GM12878 (cell line): ENCODE data around the gene PAEP. TPM values are rescaled to one million over a fixed set of nuclear protein-coding genes. Genes with fewer than 3 reads are reported as not detected.

Experiments used
- ATAC-seq: fragments of 200-7000 bp; cut with Tn5 transposase; 3 replicates; pipeline ENCODE4 v1.9.1; 2020; ENCODE audit warnings: mild to moderate bottlenecking, moderate library complexity
- BruUV-seq: library from RNA; stranded (reverse); fragments of 400-500 nt; replicated peaks from 2 replicates; lab custom pipeline; 2021; lab: Mats Ljungman, UMichigan
- CTCF ChIA-PET: fragments of 300-600 bp; sonication (Branson Sonifier 250); formaldehyde crosslinking; extraction: SDS; loops from one replicate; lab custom pipeline; 2021; ENCODE audit warnings: inconsistent platforms; lab: Yijun Ruan, JAX
- POLR2A ChIA-PET: fragments of 350-600 bp; formaldehyde crosslinking; extraction: SDS; loops from one replicate; lab custom pipeline; 2021; ENCODE audit warnings: inconsistent platforms; lab: Charles Lee
- RAD21 ChIA-PET: fragments of 300-600 bp; sonication (Branson Sonifier 250); formaldehyde crosslinking; loops from one replicate; lab custom pipeline; 2023; ENCODE audit warnings: antibody characterized with exemption; ENCODE audit not compliant: unreplicated experiment; lab: Charles Lee
- SMC1A ChIA-PET: fragments of 300-600 bp; sonication (Branson Sonifier 250); formaldehyde crosslinking; loops from one replicate; lab custom pipeline; 2023; ENCODE audit not compliant: unreplicated experiment, uncharacterized antibody; lab: Charles Lee
- DNase-seq: peaks from one replicate; pipeline ENCODE4 v3.0.0-alpha.2; 2011; ENCODE audit warnings: low read depth, low spot score
- FAIRE-seq: peaks from 3 replicates; lab custom pipeline; 2011; peaks lifted over from hg19 to GRCh38; lab: Jason Lieb, UNC
- H2AFZ ChIP-seq: 2 replicates; pipeline ENCODE4 v1.6.0; 2011; ENCODE audit warnings: low read depth, low read length, control low read depth; ENCODE audit not compliant: control insufficient read depth
- H3K27ac ChIP-seq: 2 replicates; pipeline ENCODE4 v1.5.1; 2011; ENCODE audit warnings: control low read depth; ENCODE audit not compliant: control insufficient read depth, insufficient read depth
- H3K27me3 ChIP-seq, 2 experiments: replicated peaks in 1 of 2; 2 replicates each; pipeline versions ENCODE4 v1.6.0 to v1.6.1; 2011; ENCODE audit warnings: low read length in 1 of 2; ENCODE audit not compliant: control insufficient read depth in 2 of 2, insufficient read depth in 2 of 2
- H3K36me3 ChIP-seq, 2 experiments: 2 replicates each; pipeline ENCODE4 v1.5.1; 2011; ENCODE audit warnings: low read length in 1 of 2; ENCODE audit not compliant: control insufficient read depth in 2 of 2, insufficient read depth in 2 of 2
- H3K4me1 ChIP-seq: 2 replicates; pipeline ENCODE4 v1.6.1; 2011; ENCODE audit warnings: mild to moderate bottlenecking, low read length, moderate library complexity, mixed read lengths; ENCODE audit not compliant: control insufficient read depth, insufficient read depth
- H3K4me2 ChIP-seq: 2 replicates; pipeline ENCODE4 v1.6.0; 2011; ENCODE audit warnings: control low read depth; ENCODE audit not compliant: control insufficient read depth, insufficient read depth
- H3K4me3 ChIP-seq: fragments of 200-600 bp; sonication (generic); 2 replicates; pipeline ENCODE4 v1.5.1; 2016
- H3K79me2 ChIP-seq: 2 replicates; pipeline ENCODE4 v1.6.0; 2011; ENCODE audit warnings: low read length; ENCODE audit not compliant: control insufficient read depth, insufficient read depth
- H3K9ac ChIP-seq: 2 replicates; pipeline ENCODE4 v1.8.0; 2011; ENCODE audit warnings: low read length, control low read depth, mixed read lengths; ENCODE audit not compliant: control insufficient read depth, insufficient read depth
- H3K9me3 ChIP-seq: replicated peaks from 3 replicates; pipeline ENCODE4 v1.5.1; 2011; ENCODE audit warnings: mild to moderate bottlenecking, low read length; ENCODE audit not compliant: control insufficient read depth, insufficient read depth
- H4K20me1 ChIP-seq: 2 replicates; pipeline ENCODE4 v1.6.0; 2011; ENCODE audit not compliant: control insufficient read depth, insufficient read depth
- BACH1 ChIP-seq: fragments of 450-650 bp; IDR thresholded peaks from 2 replicates; pipeline ENCODE4 v1.6.1; 2017; ENCODE audit warnings: mild to moderate bottlenecking, borderline replicate concordance
- CBX5 ChIP-seq: sonication (generic); IDR thresholded peaks from 2 replicates; pipeline ENCODE4 v1.6.1; 2016; ENCODE audit warnings: low read depth, moderate library complexity, mild to moderate bottlenecking, inconsistent platforms
- CHD2 ChIP-seq: IDR thresholded peaks from 2 replicates; pipeline ENCODE4 v1.6.1; 2011; ENCODE audit warnings: low read depth, low read length, improper control_type of control experiment, borderline replicate concordance
- ETV6 ChIP-seq, 2 experiments: fragments of 450-650 bp in 1 of 2; IDR thresholded peaks in 1 of 2; conservative IDR thresholded peaks in 1 of 2; 2 replicates each; pipeline ENCODE4 v1.6.1; 2014; ENCODE audit warnings: antibody characterized with exemption in 1 of 2, borderline replicate concordance in 1 of 2, low read depth in 1 of 2, mild to moderate bottlenecking in 1 of 2, moderate library complexity in 1 of 2
- MTA2 ChIP-seq: fragments of 450-650 bp; IDR thresholded peaks from 2 replicates; pipeline ENCODE4 v1.6.1; 2016; ENCODE audit warnings: low read depth, mild to moderate bottlenecking, moderate library complexity
- MXI1 ChIP-seq: fragments of 150-350 bp; IDR thresholded peaks from 2 replicates; pipeline ENCODE4 v1.6.1; 2011; ENCODE audit warnings: low read depth, mild to moderate bottlenecking, inconsistent platforms, low read length, improper control_type of control experiment
- NRF1 ChIP-seq: conservative IDR thresholded peaks from 2 replicates; pipeline ENCODE4 v1.6.1; 2011; ENCODE audit warnings: mild to moderate bottlenecking, low read depth, low read length, improper control_type of control experiment
- PKNOX1 ChIP-seq: fragments of 450-650 bp; IDR thresholded peaks from 2 replicates; pipeline ENCODE4 v1.6.1; 2016; ENCODE audit warnings: mild to moderate bottlenecking
- POLR2AphosphoS2 ChIP-seq: IDR thresholded peaks from 2 replicates; pipeline ENCODE4 v1.6.1; 2011; ENCODE audit warnings: low read depth, mild to moderate bottlenecking, low read length, improper control_type of control experiment, moderate library complexity
- RAD51 ChIP-seq: fragments of 450-650 bp; IDR thresholded peaks from 2 replicates; pipeline ENCODE4 v1.6.1; 2016; ENCODE audit warnings: moderate library complexity, mild to moderate bottlenecking, inconsistent platforms
- RB1 ChIP-seq: fragments of 450-650 bp; formaldehyde crosslinking; IDR thresholded peaks from 2 replicates; pipeline ENCODE4 v1.6.1; 2017; ENCODE audit warnings: mild to moderate bottlenecking, borderline replicate concordance
- STAT1 ChIP-seq: fragments of 450-650 bp; conservative IDR thresholded peaks from 2 replicates; pipeline ENCODE4 v1.6.1; 2014; ENCODE audit warnings: antibody characterized with exemption, mild to moderate bottlenecking
- TBL1XR1 ChIP-seq: IDR thresholded peaks from 2 replicates; pipeline ENCODE4 v1.6.1; 2012; ENCODE audit warnings: low read depth, low read length, improper control_type of control experiment
- TCF3 ChIP-seq: IDR thresholded peaks from 2 replicates; pipeline ENCODE4 v1.6.1; 2012; ENCODE audit warnings: low read depth, mild to moderate bottlenecking, low read length, borderline replicate concordance; ENCODE audit not compliant: insufficient read depth
- ZBED1 ChIP-seq: IDR thresholded peaks from 2 replicates; pipeline ENCODE4 v1.6.1; 2016; ENCODE audit warnings: borderline replicate concordance
- WGBS: methylation state at CpG from one replicate; pipeline ENCODE4 v1.1.6; 2016; ENCODE audit warnings: low lambda C conversion rate; ENCODE audit not compliant: insufficient replicate concordance, insufficient coverage; ENCODE audit errors: missing lambda C conversion rate; 5-methylcytosine and 5-hydroxymethylcytosine counted together
- in situ Hi-C: fragments of 300-500 bp; cut with MboI; formaldehyde crosslinking; loops from 9 replicates; pipeline ENCODE4 v1.14.3; 2018; ENCODE audit warnings: mixed read lengths
- intact Hi-C: fragments of 100-400 bp; cut with micrococcal nuclease; formaldehyde crosslinking; loops from one replicate; pipeline ENCODE4 v1.14.2; 2022; ENCODE audit not compliant: unreplicated experiment
- polyA plus RNA-seq, 11 experiments: library from polyadenylated mRNA; depleted of rRNA in 4 of 11; unstranded in 6 of 11; stranded (reverse) in 5 of 11; fragments of >200 nt; fragmentation: Nextera tagmentation in 4 of 11; fragmentation: Illumina TruSeq in 1 of 11; extraction: Ambion mirVana in 4 of 11; extraction: Trizol in 1 of 11; gene quantifications; 1 replicate in 1 of 11; 2 replicates in 10 of 11; pipeline versions ENCODE4 v1.2.1 to v1.2.3, GENCODE V29; 2011 to 2016; ENCODE audit warnings: inconsistent platforms in 2 of 11, missing spikeins in 2 of 11, low read depth in 1 of 11
- total RNA-seq, 4 experiments: library from RNA; depleted of rRNA in 3 of 4; stranded (reverse); fragments of >200 nt in 3 of 4; fragmentation: Illumina TruSeq in 1 of 4; extraction: Trizol in 1 of 4; gene quantifications; 2 replicates each; pipeline versions ENCODE4 v1.2.1 to v1.2.3, GENCODE V29; 2013 to 2021
- TF ChIP-seq, protein P1 (sequence below): fragments of 450-650 bp; IDR thresholded peaks from 2 replicates; pipeline ENCODE4 v1.6.1; 2016; ENCODE audit warnings: mild to moderate bottlenecking
- TF ChIP-seq, protein P2 (sequence below): fragments of 150-350 bp; IDR thresholded peaks from 2 replicates; pipeline ENCODE4 v1.6.1; 2016; ENCODE audit warnings: low read depth, low read length

PAEP gene
- total and polyA plus RNA-seq, 10 of the 15 experiments (the other 5 are each of a cell fraction or from before 2014, with no cell fraction given) = not detected

DNA sequence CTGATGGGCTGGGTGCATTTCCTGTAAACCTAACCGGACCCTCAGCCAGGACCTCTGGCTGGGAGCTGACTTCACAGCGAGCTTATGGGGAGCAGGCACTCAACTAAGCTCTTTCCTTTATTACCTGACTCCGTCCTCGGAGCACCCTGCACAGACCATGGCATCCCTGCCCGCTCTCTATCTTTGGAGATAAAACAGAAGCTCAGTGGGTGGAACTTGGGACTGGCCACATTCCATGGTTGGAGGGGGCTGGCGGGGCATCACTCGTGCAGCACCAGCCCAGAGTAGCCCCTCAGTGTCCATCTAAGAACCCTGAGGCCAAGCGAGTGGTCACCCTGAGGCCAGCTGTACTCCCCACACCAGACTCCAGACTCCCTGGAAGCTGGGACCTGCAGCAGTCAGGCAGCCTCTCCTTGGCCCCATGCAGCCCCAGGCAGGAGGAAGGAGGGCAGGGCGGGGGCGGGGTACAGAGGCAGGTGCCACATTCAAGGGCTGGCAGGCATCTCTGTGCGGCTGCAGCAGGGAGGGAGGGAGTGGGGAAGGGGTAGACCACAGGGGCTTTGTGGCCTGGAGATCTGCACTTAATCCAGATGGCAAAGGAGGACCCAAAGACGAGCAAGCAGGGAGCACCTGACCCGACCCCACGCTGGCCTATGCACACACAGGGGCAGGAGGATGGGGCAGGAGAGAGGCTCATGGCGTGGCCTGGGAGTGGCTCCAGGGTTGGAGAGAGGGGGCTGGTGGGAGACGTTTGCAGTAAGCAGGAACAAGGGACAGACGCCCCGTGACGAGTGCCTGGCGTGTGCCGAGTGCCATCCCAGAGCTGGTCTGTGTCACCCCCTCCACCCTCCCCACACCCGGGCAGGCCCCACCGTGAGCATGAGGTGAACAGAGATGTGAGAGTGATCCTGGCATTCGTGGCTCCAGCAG lies 51.7 kb downstream of the PAEP start:
- RAD21 ChIA-PET = no interaction called here
- Histone ChIP-seq H3K9me3 (no peaks in the 10 kb centered on the region), H3K4me2 (no peak overlapping the region), H3K79me2 (no peaks in the 10 kb centered on the region), H4K20me1 (no peaks in the 10 kb centered on the region), H3K27me3 (no peaks in the 10 kb centered on the region), H3K36me3 (no peaks in the 10 kb centered on the region), H3K9ac (no peak overlapping the region), H2AFZ (no peak overlapping the region), H3K27ac (no peak overlapping the region), H3K4me3 (no peak overlapping the region), H3K4me1 (no peaks in the 10 kb centered on the region)
- in situ Hi-C loops (no loop called here), intact Hi-C loops (no loop called here)
- SMC1A ChIA-PET = no interaction called here
- no peak for DNase-seq
- POLR2A ChIA-PET = no interaction called here
- no peak for FAIRE-seq
- TF ChIP-seq RB1 (no peak), BACH1 (no peak), ETV6 (conservative IDR thresholded peaks at IDR 0.05 in 1 of 2, IDR thresholded peaks at IDR 0.05 in 1 of 2; ENCODE audit: borderline replicate concordance in 1 of 2, low read depth in 1 of 2) (no peak), TCF3 (no peak), STAT1 (no peak), ZBED1 (no peak), PKNOX1 (no peak), CHD2 (no peak), MXI1 (no peak), CBX5 (no peak), NRF1 (no peak), RAD51 (no peak), MTA2 (no peak), TBL1XR1 (no peak), POLR2AphosphoS2 (no peak)
- TF ChIP-seq, protein P1, sequence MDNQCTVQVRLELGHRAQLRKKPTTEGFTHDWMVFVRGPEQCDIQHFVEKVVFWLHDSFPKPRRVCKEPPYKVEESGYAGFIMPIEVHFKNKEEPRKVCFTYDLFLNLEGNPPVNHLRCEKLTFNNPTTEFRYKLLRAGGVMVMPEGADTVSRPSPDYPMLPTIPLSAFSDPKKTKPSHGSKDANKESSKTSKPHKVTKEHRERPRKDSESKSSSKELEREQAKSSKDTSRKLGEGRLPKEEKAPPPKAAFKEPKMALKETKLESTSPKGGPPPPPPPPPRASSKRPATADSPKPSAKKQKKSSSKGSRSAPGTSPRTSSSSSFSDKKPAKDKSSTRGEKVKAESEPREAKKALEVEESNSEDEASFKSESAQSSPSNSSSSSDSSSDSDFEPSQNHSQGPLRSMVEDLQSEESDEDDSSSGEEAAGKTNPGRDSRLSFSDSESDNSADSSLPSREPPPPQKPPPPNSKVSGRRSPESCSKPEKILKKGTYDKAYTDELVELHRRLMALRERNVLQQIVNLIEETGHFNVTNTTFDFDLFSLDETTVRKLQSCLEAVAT = no peak
- TF ChIP-seq, protein P2, sequence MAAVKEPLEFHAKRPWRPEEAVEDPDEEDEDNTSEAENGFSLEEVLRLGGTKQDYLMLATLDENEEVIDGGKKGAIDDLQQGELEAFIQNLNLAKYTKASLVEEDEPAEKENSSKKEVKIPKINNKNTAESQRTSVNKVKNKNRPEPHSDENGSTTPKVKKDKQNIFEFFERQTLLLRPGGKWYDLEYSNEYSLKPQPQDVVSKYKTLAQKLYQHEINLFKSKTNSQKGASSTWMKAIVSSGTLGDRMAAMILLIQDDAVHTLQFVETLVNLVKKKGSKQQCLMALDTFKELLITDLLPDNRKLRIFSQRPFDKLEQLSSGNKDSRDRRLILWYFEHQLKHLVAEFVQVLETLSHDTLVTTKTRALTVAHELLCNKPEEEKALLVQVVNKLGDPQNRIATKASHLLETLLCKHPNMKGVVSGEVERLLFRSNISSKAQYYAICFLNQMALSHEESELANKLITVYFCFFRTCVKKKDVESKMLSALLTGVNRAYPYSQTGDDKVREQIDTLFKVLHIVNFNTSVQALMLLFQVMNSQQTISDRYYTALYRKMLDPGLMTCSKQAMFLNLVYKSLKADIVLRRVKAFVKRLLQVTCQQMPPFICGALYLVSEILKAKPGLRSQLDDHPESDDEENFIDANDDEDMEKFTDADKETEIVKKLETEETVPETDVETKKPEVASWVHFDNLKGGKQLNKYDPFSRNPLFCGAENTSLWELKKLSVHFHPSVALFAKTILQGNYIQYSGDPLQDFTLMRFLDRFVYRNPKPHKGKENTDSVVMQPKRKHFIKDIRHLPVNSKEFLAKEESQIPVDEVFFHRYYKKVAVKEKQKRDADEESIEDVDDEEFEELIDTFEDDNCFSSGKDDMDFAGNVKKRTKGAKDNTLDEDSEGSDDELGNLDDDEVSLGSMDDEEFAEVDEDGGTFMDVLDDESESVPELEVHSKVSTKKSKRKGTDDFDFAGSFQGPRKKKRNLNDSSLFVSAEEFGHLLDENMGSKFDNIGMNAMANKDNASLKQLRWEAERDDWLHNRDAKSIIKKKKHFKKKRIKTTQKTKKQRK = no peak
- WGBS = 18% methylated on average over 18 of the region's 24 CpGs
- ATAC-seq = no peak
- CTCF ChIA-PET = no interaction called here
- BruUV-seq = no TSS peak
